Choroid plexus epithelial cell (primary cell): ENCODE results near the gene FBXO10.

ENCODE experiments used
- DNase-seq: peaks from one replicate; pipeline ENCODE4 v3.0.0-alpha.2; 2010; ENCODE audit warnings: low read depth
- H3K4me3 ChIP-seq: 2 replicates; pipeline ENCODE4 v1.5.1; 2011; ENCODE audit warnings: low read depth, mild to moderate bottlenecking, control low read depth, low read length, moderate library complexity
- CTCF ChIP-seq: conservative IDR thresholded peaks from 2 replicates; pipeline ENCODE4 v1.5.1; 2011; ENCODE audit warnings: low read depth, mild to moderate bottlenecking, control low read depth, inconsistent platforms, low read length, moderate library complexity

The FBXO10 gene

GRCh38 chr9:37593883-37594448, 17.8 kb upstream of the FBXO10 start:
- H3K4me3 ChIP-seq: no peak overlapping the region
- no peak for DNase-seq
- no peak for TF ChIP-seq CTCF

- TF ChIP-seq CTCF: no peak
Observed at GRCh38 chr9:37592108-37592951, 16.1 kb upstream of the FBXO10 start, which contains the start of gene TOMM5. TOMM5 (minus strand) TSS chr9:37592597; CDS start chr9:37592532, 65 bp downstream.

GRCh38 chr9:37587521-37587920, 11.3 kb upstream of the FBXO10 start:
- H3K4me3 ChIP-seq: no peak overlapping the region
- no peak for TF ChIP-seq CTCF
- no peak for DNase-seq

More at GRCh38 chr9:37592108-37592951, 16.1 kb upstream of the FBXO10 start, which contains the start of gene TOMM5:
- H3K4me3 ChIP-seq: peak within 1 kb of the TSS; percentile 95
- DNase-seq: peak; percentile 95

GRCh38 chr9:37583522-37584121, 7.4 kb upstream of the FBXO10 start:
- H3K4me3 ChIP-seq: no peak overlapping the region
- DNase-seq: no peak
- no peak for TF ChIP-seq CTCF

GRCh38 chr9:37582548-37583157, 6.5 kb upstream of the FBXO10 start:
- no peak overlapping the region for H3K4me3 ChIP-seq
- peak; percentile 70 for TF ChIP-seq CTCF
- peak; percentile 93 for DNase-seq

- no peak for DNase-seq
- no peak for TF ChIP-seq CTCF
- peak overlapping the region; percentile 80 for H3K4me3 ChIP-seq
Observed at GRCh38 chr9:37575511-37575914, 667 bp downstream of the FBXO10 start.
